ENCODE measurements around the gene SMAD5. TPM values are rescaled to one million over a fixed set of nuclear protein-coding genes. Genes with fewer than 3 reads are reported as not detected.

Gene SMAD5
- total RNA-seq, 1 donor from 2014 or later, result 51.7 TPM

DNA sequence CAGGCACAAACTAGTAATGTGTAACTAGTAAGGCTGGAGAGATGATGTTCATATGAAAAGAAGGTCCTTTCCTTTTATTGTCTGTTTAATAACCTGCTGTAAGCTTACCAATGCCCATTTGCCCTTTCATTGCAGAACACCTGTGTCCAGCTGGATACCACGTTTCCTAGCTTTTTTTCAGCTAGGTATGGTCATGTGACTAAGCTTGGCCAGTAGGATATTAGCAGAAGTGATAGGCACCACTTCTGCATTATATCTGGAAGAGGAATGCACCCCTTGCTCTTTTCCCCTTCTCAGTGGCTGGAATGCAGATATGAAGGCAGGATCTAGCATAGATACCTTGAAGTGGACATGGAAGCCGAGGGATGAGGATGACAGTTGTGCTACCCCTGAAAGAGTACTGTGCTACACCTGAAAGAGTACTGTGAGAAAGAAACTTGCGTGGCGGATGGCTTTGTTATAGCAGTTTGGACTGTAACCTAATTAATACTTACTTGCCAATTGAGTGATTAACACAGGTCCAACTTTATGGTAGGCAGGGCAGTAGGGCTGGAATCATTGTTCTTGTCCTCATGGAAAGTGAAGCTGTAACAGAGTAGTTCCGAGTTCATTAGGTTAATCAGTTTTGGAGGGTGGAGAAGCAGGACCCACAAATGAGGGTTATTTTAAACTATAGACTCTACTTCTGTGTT, 53.5 kb downstream of the SMAD5 start:
- peaks cover 3% of the 10 kb centered on the region for H3K27me3 Mint-ChIP-seq (ENCODE audit: low read depth)
- no peak for DNase-seq (ENCODE audit: low spot score)

DNA sequence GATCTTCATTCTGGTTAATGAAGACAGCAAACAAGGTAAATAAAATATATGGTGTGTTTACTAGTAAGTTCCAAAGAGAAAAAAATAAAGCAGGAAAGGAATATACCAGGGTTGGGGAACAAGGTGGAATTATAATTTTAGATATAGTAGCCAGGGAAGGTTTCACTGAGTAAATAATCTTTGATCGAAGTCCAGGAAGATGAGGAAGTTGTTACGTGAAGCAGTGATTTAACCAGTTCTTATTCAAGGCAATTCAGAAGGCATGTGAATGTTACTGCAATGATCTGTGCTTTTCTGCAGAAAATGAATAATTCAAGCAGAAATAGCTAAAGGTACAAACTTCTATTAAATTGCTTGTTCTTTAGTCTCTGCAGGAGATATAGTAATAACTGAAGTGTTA, 54.2 kb downstream of the SMAD5 start:
- TF ChIP-seq, protein P1, sequence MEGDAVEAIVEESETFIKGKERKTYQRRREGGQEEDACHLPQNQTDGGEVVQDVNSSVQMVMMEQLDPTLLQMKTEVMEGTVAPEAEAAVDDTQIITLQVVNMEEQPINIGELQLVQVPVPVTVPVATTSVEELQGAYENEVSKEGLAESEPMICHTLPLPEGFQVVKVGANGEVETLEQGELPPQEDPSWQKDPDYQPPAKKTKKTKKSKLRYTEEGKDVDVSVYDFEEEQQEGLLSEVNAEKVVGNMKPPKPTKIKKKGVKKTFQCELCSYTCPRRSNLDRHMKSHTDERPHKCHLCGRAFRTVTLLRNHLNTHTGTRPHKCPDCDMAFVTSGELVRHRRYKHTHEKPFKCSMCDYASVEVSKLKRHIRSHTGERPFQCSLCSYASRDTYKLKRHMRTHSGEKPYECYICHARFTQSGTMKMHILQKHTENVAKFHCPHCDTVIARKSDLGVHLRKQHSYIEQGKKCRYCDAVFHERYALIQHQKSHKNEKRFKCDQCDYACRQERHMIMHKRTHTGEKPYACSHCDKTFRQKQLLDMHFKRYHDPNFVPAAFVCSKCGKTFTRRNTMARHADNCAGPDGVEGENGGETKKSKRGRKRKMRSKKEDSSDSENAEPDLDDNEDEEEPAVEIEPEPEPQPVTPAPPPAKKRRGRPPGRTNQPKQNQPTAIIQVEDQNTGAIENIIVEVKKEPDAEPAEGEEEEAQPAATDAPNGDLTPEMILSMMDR (IDR thresholded peaks at IDR 0.05), result no peak
- Mint-ChIP-seq H3K36me3 (ENCODE audit: low read depth) (peaks cover 27% of the 10 kb centered on the region), H3K4me3 (ENCODE audit: unreplicated experiment) (no peak overlapping the region), H3K27me3 (ENCODE audit: low read depth) (peaks cover 9% of the 10 kb centered on the region), H3K27ac (ENCODE audit: unreplicated experiment) (no peak overlapping the region), H3K9me3 (ENCODE audit: low read depth) (no peaks in the 10 kb centered on the region), H3K4me1 (ENCODE audit: low read depth) (peaks cover 9% of the 10 kb centered on the region)
- DNase-seq (ENCODE audit: low spot score), result no peak

More for the DNA sequence above, 53.5 kb downstream of the SMAD5 start:
- no peak overlapping the region for H3K4me3 Mint-ChIP-seq (ENCODE audit: unreplicated experiment)
- H3K9me3 Mint-ChIP-seq (ENCODE audit: low read depth), result no peaks in the 10 kb centered on the region
- peaks cover 27% of the 10 kb centered on the region for H3K36me3 Mint-ChIP-seq (ENCODE audit: low read depth)
- no peak overlapping the region for H3K27ac Mint-ChIP-seq (ENCODE audit: unreplicated experiment)
- H3K4me1 Mint-ChIP-seq (ENCODE audit: low read depth), result peaks cover 2% of the 10 kb centered on the region
- TF ChIP-seq, protein P1 (IDR thresholded peaks at IDR 0.05), result no peak

DNA sequence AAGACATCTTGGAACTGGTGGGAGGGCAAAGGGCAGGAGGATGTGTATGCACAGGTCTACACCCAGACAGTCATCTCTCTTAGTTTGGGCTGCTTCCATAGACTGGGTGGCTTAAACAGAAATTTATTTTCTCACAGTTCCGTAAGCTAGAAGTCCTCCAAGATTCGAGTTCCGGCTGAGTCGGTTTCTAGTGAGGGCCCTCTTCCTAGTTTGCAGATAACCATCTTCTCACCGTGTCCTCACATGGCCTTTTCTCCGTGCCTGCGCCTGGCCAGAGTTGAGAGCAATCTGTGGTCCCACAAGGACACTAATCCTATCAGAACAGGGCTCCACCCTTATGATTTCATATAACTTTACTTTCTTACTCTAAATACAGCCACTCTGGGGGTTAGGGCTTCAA, 56.2 kb downstream of the SMAD5 start:
- TF ChIP-seq, protein P1 (IDR thresholded peaks at IDR 0.05), result no peak
- peaks cover 27% of the 10 kb centered on the region for H3K36me3 Mint-ChIP-seq (ENCODE audit: low read depth)
- peaks cover 15% of the 10 kb centered on the region for H3K4me1 Mint-ChIP-seq (ENCODE audit: low read depth)
- no peak for DNase-seq (ENCODE audit: low spot score)
- no peaks in the 10 kb centered on the region for H3K9me3 Mint-ChIP-seq (ENCODE audit: low read depth)
- H3K27me3 Mint-ChIP-seq (ENCODE audit: low read depth), result peaks cover 9% of the 10 kb centered on the region
- no peak overlapping the region for H3K27ac Mint-ChIP-seq (ENCODE audit: unreplicated experiment)
- no peak overlapping the region for H3K4me3 Mint-ChIP-seq (ENCODE audit: unreplicated experiment)

DNA sequence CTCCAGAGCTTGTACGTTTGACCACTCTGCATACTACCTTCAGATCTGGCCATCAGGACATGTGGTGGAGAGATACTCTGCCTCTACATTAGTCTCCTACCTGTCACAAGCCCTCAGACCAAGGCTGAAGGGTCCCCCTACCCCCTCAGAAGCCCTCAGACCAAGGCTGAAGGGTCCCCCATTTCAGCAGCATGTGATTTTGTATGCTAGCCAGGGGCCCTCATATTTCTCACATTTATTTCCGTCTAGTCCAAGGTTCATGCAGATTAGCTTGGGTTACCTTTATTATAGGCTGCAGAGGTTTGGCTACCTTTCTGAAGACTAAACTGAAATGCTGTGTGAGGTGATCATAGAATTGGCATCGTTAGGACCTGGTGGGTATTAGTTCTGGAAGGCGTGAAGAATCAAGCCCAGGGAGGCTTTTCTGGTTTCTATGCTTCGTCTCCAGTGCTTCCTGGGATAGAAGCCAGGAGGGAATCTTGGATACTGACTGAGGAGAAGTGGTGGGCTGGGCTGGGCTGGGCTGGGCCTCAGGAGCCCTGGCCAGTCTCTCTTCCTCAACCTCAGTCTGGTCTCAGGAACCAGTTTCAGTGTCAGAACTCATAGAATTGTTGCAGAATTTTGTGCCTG, 57.6 kb downstream of the SMAD5 start:
- H3K27me3 Mint-ChIP-seq (ENCODE audit: low read depth), result peaks cover 9% of the 10 kb centered on the region
- H3K36me3 Mint-ChIP-seq (ENCODE audit: low read depth), result peaks cover 27% of the 10 kb centered on the region
- H3K4me3 Mint-ChIP-seq (ENCODE audit: unreplicated experiment), result no peak overlapping the region
- TF ChIP-seq, protein P1 (IDR thresholded peaks at IDR 0.05), result no peak
- peaks cover 15% of the 10 kb centered on the region for H3K4me1 Mint-ChIP-seq (ENCODE audit: low read depth)
- DNase-seq (ENCODE audit: low spot score), result no peak
- no peak overlapping the region for H3K27ac Mint-ChIP-seq (ENCODE audit: unreplicated experiment)
- H3K9me3 Mint-ChIP-seq (ENCODE audit: low read depth), result no peaks in the 10 kb centered on the region

DNA sequence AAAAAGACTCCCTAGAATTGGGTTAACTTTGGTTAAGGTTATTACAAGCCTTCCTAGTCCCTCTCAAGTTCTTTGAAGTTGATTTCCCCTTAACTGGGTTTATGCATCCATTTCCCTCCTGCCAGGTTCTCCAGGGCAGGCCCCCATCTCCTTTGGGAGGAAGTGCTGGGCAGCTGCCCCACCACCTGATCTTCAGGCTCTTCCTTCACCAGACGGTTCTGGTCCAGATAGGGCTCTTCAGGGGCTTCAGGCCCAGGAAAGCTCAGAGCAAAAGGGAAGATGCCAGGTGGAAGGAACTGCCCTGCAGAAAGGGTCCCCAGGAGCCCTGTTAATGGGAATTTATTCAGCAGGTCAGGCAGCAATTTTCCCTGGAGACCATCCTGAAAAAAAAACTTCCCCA, 58.3 kb downstream of the SMAD5 start:
- Mint-ChIP-seq H3K4me3 (ENCODE audit: unreplicated experiment) (peak overlapping the region; percentile 73), H3K9me3 (ENCODE audit: low read depth) (no peaks in the 10 kb centered on the region), H3K27me3 (ENCODE audit: low read depth) (peaks cover 9% of the 10 kb centered on the region), H3K27ac (ENCODE audit: unreplicated experiment) (no peak overlapping the region), H3K36me3 (ENCODE audit: low read depth) (peaks cover 27% of the 10 kb centered on the region), H3K4me1 (ENCODE audit: low read depth) (peaks cover 15% of the 10 kb centered on the region)
- no peak for DNase-seq (ENCODE audit: low spot score)
- TF ChIP-seq, protein P1 (IDR thresholded peaks at IDR 0.05), result no peak
